GM19467 (cell line): ENCODE results near the gene ZBTB33.

Experiments
- ATAC-seq: cut with Tn5 transposase; IDR thresholded peaks from one replicate; pipeline ENCODE4 v1.9.1; 2021; ENCODE audit warnings: mild to moderate bottlenecking, moderate library complexity; ENCODE audit not compliant: unreplicated experiment

ZBTB33 gene

GRCh38 chrX:120250522-120251271 lies at the start of gene ZBTB33:
Gene ZBTB33 (plus strand): TSS chrX:120250812. CDS start chrX:120253416, 2,604 bp downstream.
- ATAC-seq, result peak; percentile 95

- ATAC-seq, result no peak
Measured at GRCh38 chrX:120200851-120201250, 49.8 kb upstream of the ZBTB33 start.

GRCh38 chrX:120205816-120206753 lies 44.5 kb upstream of the ZBTB33 start:
- no peak for ATAC-seq

GRCh38 chrX:120207009-120207605 lies 43.5 kb upstream of the ZBTB33 start:
- no peak for ATAC-seq

- ATAC-seq, result peak; percentile 88
Measured at GRCh38 chrX:120213438-120214265, 37.0 kb upstream of the ZBTB33 start.

GRCh38 chrX:120223374-120223773 lies 27.2 kb upstream of the ZBTB33 start:
- ATAC-seq, result no peak

- no peak for ATAC-seq
Measured at GRCh38 chrX:120224388-120224787, 26.2 kb upstream of the ZBTB33 start.

- no peak for ATAC-seq
Measured at GRCh38 chrX:120228187-120228908, 22.3 kb upstream of the ZBTB33 start.

- no peak for ATAC-seq
Measured at GRCh38 chrX:120235284-120235683, 15.3 kb upstream of the ZBTB33 start.

- no peak for ATAC-seq
Measured at GRCh38 chrX:120236687-120237479, 13.7 kb upstream of the ZBTB33 start.

- no peak for ATAC-seq
Measured at GRCh38 chrX:120238933-120239332, 11.7 kb upstream of the ZBTB33 start.

GRCh38 chrX:120242813-120243212 lies 7.8 kb upstream of the ZBTB33 start:
- ATAC-seq, result no peak

GRCh38 chrX:120244395-120244734 lies 6.2 kb upstream of the ZBTB33 start:
- ATAC-seq, result no peak

GRCh38 chrX:120244735-120245498 lies 5.7 kb upstream of the ZBTB33 start:
- peak; percentile 65 for ATAC-seq

GRCh38 chrX:120251471-120252011 lies 929 bp downstream of the ZBTB33 start:
- ATAC-seq, result no peak

GRCh38 chrX:120253784-120254183 lies 3.2 kb downstream of the ZBTB33 start:
- no peak for ATAC-seq

GRCh38 chrX:120260369-120260768 lies 9.8 kb downstream of the ZBTB33 start:
- no peak for ATAC-seq
